CD4-positive, CD25-positive, alpha-beta regulatory T cell (primary cell): ENCODE data around the gene CPNE9. TPM values are rescaled to one million over a fixed set of nuclear protein-coding genes. Genes with fewer than 3 reads are reported as not detected.

ENCODE experiments used
- ATAC-seq, 2 donors: fragments of 150-1000 bp; cut with Tn5 transposase; one replicate each; pipeline ENCODE4 v1.10.0; 2021; ENCODE audit warnings: low read depth in 2 of 2, moderate number of reproducible peaks in 2 of 2, moderate library complexity in 1 of 2
- DNase-seq, 3 donors: peaks; one replicate each; pipeline versions ENCODE4 v3.0.0 to v3.0.0-alpha.2; 2012 to 2022; ENCODE audit warnings: mixed read lengths in 1 of 3
- H3K27ac ChIP-seq: one replicate; pipeline ENCODE4 v1.7.0; 2013; ENCODE audit warnings: mild to moderate bottlenecking, low read length; ENCODE audit not compliant: insufficient read depth, poor library complexity, severe bottlenecking
- H3K27me3 ChIP-seq: one replicate; pipeline ENCODE4 v1.7.0; 2013; ENCODE audit warnings: low read length; ENCODE audit not compliant: control insufficient read depth, insufficient read depth
- H3K36me3 ChIP-seq: one replicate; pipeline ENCODE4 v1.7.0; 2013; ENCODE audit warnings: mild to moderate bottlenecking, low read length, moderate library complexity; ENCODE audit not compliant: control insufficient read depth, insufficient read depth
- H3K4me1 ChIP-seq: 2 replicates; pipeline ENCODE4 v1.7.0; 2013; ENCODE audit warnings: mild to moderate bottlenecking, low read length; ENCODE audit not compliant: insufficient read depth, control insufficient read depth, poor library complexity, severe bottlenecking
- H3K4me3 ChIP-seq: one replicate; pipeline ENCODE4 v1.7.0; 2013; ENCODE audit warnings: low read depth, mild to moderate bottlenecking, low read length, moderate library complexity
- H3K9me3 ChIP-seq, 2 experiments: 1 replicate in 1 of 2; 2 replicates in 1 of 2; pipeline ENCODE4 v1.7.0; 2013; ENCODE audit warnings: low read length in 2 of 2, mild to moderate bottlenecking in 1 of 2, moderate library complexity in 1 of 2; ENCODE audit not compliant: control insufficient read depth in 2 of 2
- H3K27ac Mint-ChIP-seq, 3 donors: one replicate each; pipeline ENCODE4 v1.8.0; 2020 to 2022; ENCODE audit warnings: mild to moderate bottlenecking in 3 of 3, mixed read lengths in 3 of 3, moderate library complexity in 2 of 3
- H3K27me3 Mint-ChIP-seq: one replicate; pipeline ENCODE4 v1.8.0; 2022; ENCODE audit warnings: mild to moderate bottlenecking, mixed read lengths
- H3K36me3 Mint-ChIP-seq: one replicate; pipeline ENCODE4 v1.8.0; 2020; ENCODE audit warnings: mixed read lengths
- H3K4me1 Mint-ChIP-seq, 4 donors: one replicate each; pipeline ENCODE4 v1.8.0; 2020 to 2022; ENCODE audit warnings: mixed read lengths in 4 of 4, mild to moderate bottlenecking in 1 of 4
- H3K4me3 Mint-ChIP-seq, 4 donors: one replicate each; pipeline ENCODE4 v1.8.0; 2020 to 2022; ENCODE audit warnings: mild to moderate bottlenecking in 4 of 4, mixed read lengths in 4 of 4, moderate library complexity in 3 of 4
- H3K9me3 Mint-ChIP-seq, 7 donors: one replicate each; pipeline ENCODE4 v1.8.0; 2020 to 2022; ENCODE audit warnings: mixed read lengths in 7 of 7, mild to moderate bottlenecking in 3 of 7, moderate library complexity in 2 of 7
- polyA plus RNA-seq, 4 donors: library from polyadenylated mRNA; unstranded; fragments of 300-500 nt; fragmentation: Illumina TruSeq; gene quantifications; one replicate each; pipeline ENCODE4 v1.2.3, GENCODE V29; 2021
- total RNA-seq: library from RNA; stranded (reverse); gene quantifications from one replicate; pipeline ENCODE4 v1.2.3, GENCODE V29; 2022

The CPNE9 gene
- total and polyA plus RNA-seq, 5 donors from 2014 or later: not detected

- no peaks in the 10 kb centered on the region for H3K9me3 Mint-ChIP-seq
- Histone ChIP-seq H3K4me1 (no peaks in the 10 kb centered on the region), H3K27ac (no peak overlapping the region), H3K36me3 (peaks cover 97% of the 10 kb centered on the region), H3K9me3 (no peaks in the 10 kb centered on the region), H3K4me3 (no peak overlapping the region), H3K27me3 (no peaks in the 10 kb centered on the region)
- H3K27ac Mint-ChIP-seq: no peak overlapping the region
- ATAC-seq (no peak), DNase-seq (no peak)
- no peaks in the 10 kb centered on the region for H3K4me1 Mint-ChIP-seq
- peaks cover 64% of the 10 kb centered on the region for H3K36me3 Mint-ChIP-seq
- no peak overlapping the region for H3K4me3 Mint-ChIP-seq
- no peaks in the 10 kb centered on the region for H3K27me3 Mint-ChIP-seq
Measured at GRCh38 chr3:9689757-9690156, 13.9 kb upstream of the CPNE9 start.

GRCh38 chr3:9690451-9691450 is 12.9 kb upstream of the CPNE9 start:
- no peak overlapping the region for H3K4me3 Mint-ChIP-seq

GRCh38 chr3:9691636-9692035 is 12.0 kb upstream of the CPNE9 start:
- no peaks in the 10 kb centered on the region for H3K27me3 ChIP-seq
- peaks cover 92% of the 10 kb centered on the region for H3K36me3 ChIP-seq
- no peak overlapping the region for H3K4me3 ChIP-seq
- H3K9me3 Mint-ChIP-seq: no peaks in the 10 kb centered on the region
- H3K27ac ChIP-seq: no peak overlapping the region
- H3K36me3 Mint-ChIP-seq: peaks cover 59% of the 10 kb centered on the region
- H3K27me3 Mint-ChIP-seq: no peaks in the 10 kb centered on the region
- no peaks in the 10 kb centered on the region for H3K4me1 ChIP-seq
- ATAC-seq (no peak), DNase-seq (no peak)
- no peak overlapping the region for H3K4me3 Mint-ChIP-seq
- H3K27ac Mint-ChIP-seq: no peak overlapping the region
- H3K4me1 Mint-ChIP-seq: no peaks in the 10 kb centered on the region
- no peaks in the 10 kb centered on the region for H3K9me3 ChIP-seq

More at GRCh38 chr3:9690451-9691450, 12.9 kb upstream of the CPNE9 start:
- H3K27ac ChIP-seq: no peak overlapping the region
- no peak for ATAC-seq
- no peaks in the 10 kb centered on the region for H3K4me1 Mint-ChIP-seq
- peaks cover 97% of the 10 kb centered on the region for H3K36me3 ChIP-seq
- no peaks in the 10 kb centered on the region for H3K9me3 Mint-ChIP-seq
- H3K36me3 Mint-ChIP-seq: peaks cover 64% of the 10 kb centered on the region
- H3K9me3 ChIP-seq: no peaks in the 10 kb centered on the region
- no peak overlapping the region for H3K4me3 ChIP-seq
- no peaks in the 10 kb centered on the region for H3K27me3 Mint-ChIP-seq
- no peak for DNase-seq
- H3K4me1 ChIP-seq: no peaks in the 10 kb centered on the region
- H3K27ac Mint-ChIP-seq: peak overlapping the region in 1 of 3 donors; percentile 25
- no peaks in the 10 kb centered on the region for H3K27me3 ChIP-seq

GRCh38 chr3:9692416-9692815 is 11.2 kb upstream of the CPNE9 start:
- Histone ChIP-seq H3K36me3 (peaks cover 93% of the 10 kb centered on the region), H3K9me3 (no peaks in the 10 kb centered on the region), H3K27ac (no peak overlapping the region), H3K27me3 (no peaks in the 10 kb centered on the region), H3K4me1 (no peaks in the 10 kb centered on the region), H3K4me3 (no peak overlapping the region)
- no peak overlapping the region for H3K4me3 Mint-ChIP-seq
- peaks cover 57% of the 10 kb centered on the region for H3K36me3 Mint-ChIP-seq
- H3K27me3 Mint-ChIP-seq: no peaks in the 10 kb centered on the region
- no peak for ATAC-seq
- no peak overlapping the region for H3K27ac Mint-ChIP-seq
- no peaks in the 10 kb centered on the region for H3K4me1 Mint-ChIP-seq
- H3K9me3 Mint-ChIP-seq: no peaks in the 10 kb centered on the region
- no peak for DNase-seq

- ATAC-seq: no peak
- H3K27ac Mint-ChIP-seq: no peak overlapping the region
- Histone ChIP-seq H3K9me3 (no peaks in the 10 kb centered on the region), H3K4me3 (no peak overlapping the region), H3K4me1 (no peaks in the 10 kb centered on the region), H3K27me3 (no peaks in the 10 kb centered on the region), H3K36me3 (peaks cover 83% of the 10 kb centered on the region), H3K27ac (no peak overlapping the region)
- no peaks in the 10 kb centered on the region for H3K4me1 Mint-ChIP-seq
- no peak for DNase-seq
- H3K4me3 Mint-ChIP-seq: no peak overlapping the region
- H3K27me3 Mint-ChIP-seq: no peaks in the 10 kb centered on the region
- peaks cover 69% of the 10 kb centered on the region for H3K36me3 Mint-ChIP-seq
- H3K9me3 Mint-ChIP-seq: no peaks in the 10 kb centered on the region
Measured at GRCh38 chr3:9695345-9695744, 8.3 kb upstream of the CPNE9 start.

GRCh38 chr3:9695746-9696145 is 7.9 kb upstream of the CPNE9 start:
- H3K4me3 Mint-ChIP-seq: no peak overlapping the region
- H3K27me3 Mint-ChIP-seq: no peaks in the 10 kb centered on the region
- Histone ChIP-seq H3K4me3 (no peak overlapping the region), H3K27me3 (no peaks in the 10 kb centered on the region), H3K36me3 (peaks cover 82% of the 10 kb centered on the region), H3K4me1 (no peaks in the 10 kb centered on the region), H3K9me3 (no peaks in the 10 kb centered on the region), H3K27ac (no peak overlapping the region)
- H3K36me3 Mint-ChIP-seq: peaks cover 67% of the 10 kb centered on the region
- no peak for ATAC-seq
- H3K27ac Mint-ChIP-seq: no peak overlapping the region
- no peaks in the 10 kb centered on the region for H3K9me3 Mint-ChIP-seq
- no peak for DNase-seq
- no peaks in the 10 kb centered on the region for H3K4me1 Mint-ChIP-seq

GRCh38 chr3:9696480-9697220 is 7.0 kb upstream of the CPNE9 start:
- H3K27ac Mint-ChIP-seq: no peak overlapping the region

More at GRCh38 chr3:9696480-9697220, 7.0 kb upstream of the CPNE9 start:
- no peaks in the 10 kb centered on the region for H3K27me3 Mint-ChIP-seq
- H3K4me3 Mint-ChIP-seq: no peak overlapping the region
- Histone ChIP-seq H3K4me3 (no peak overlapping the region), H3K4me1 (no peaks in the 10 kb centered on the region), H3K27ac (no peak overlapping the region), H3K27me3 (no peaks in the 10 kb centered on the region), H3K9me3 (no peaks in the 10 kb centered on the region), H3K36me3 (peaks cover 77% of the 10 kb centered on the region)
- ATAC-seq: no peak
- no peak for DNase-seq
- H3K4me1 Mint-ChIP-seq: no peaks in the 10 kb centered on the region
- peaks cover 69% of the 10 kb centered on the region for H3K36me3 Mint-ChIP-seq
- H3K9me3 Mint-ChIP-seq: no peaks in the 10 kb centered on the region
